HuH-7.5 (cell line): ENCODE data around the gene AQP1.

ENCODE experiments used
- DNase-seq: peaks from one replicate; pipeline ENCODE4 v3.0.0; 2011; ENCODE audit warnings: low spot score

AQP1 gene

DNA sequence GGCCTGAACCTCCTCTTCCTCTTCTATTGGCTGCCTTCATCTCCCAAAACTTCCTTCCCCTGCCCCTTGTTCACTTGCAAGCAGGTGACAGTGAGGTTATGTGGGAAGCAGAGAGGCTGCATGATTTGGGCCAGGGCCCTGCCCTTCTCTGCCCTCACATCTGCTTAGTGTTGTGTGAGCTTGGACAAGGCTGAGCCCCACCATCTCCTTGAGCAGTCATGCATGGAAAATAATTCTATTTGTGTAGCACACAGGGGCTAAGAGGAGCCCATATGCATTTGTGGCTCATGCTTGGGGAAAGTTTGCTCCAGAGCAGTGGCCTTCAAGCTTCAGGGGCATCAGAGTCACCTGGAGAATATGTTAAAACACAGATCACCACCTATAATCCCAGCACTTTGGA is 26.8 kb upstream of the AQP1 start:
- no peak for DNase-seq

DNA sequence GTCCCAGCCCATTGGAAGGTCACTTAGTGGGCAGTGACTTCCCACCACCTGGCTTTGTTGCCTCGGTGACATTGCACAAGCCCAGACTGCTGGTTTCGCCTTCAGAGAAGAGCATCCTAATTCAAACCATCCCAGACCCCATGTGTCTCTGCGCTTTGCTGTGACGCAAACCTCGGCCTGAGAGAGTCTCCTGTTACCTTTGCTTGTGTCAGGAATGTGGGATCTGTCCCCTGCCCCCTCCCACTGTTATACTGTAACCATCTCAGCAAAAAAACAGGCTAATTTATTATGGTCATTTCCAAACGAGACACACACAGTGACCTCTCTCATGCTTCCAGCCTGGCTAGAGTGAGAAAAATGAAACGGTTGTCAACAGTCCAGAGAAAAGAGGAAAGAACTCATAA is 25.0 kb upstream of the AQP1 start:
- no peak for DNase-seq

GRCh38 chr7:30887464-30887872 is 24.2 kb upstream of the AQP1 start:
- DNase-seq: no peak

GRCh38 chr7:30888747-30889146 is 22.9 kb upstream of the AQP1 start:
- no peak for DNase-seq

DNA sequence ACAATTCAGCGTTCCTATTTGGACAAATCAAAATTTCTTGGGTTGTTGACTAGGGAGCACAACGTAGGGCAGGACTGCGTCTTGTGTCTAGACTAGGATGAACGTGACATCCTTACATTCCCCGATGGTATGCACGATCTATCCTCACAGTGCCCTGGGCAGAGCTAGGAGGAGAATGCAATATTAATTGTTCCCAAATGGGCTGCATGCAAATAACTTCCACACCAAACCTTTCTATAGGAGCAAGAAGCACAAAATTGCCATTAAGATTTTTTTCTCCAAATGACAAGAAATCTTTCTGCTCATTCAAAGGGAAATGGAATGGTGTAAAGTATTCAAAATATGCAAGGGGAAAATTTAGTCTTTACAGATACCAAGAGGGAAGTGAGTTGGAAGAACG is 21.4 kb upstream of the AQP1 start:
- DNase-seq: no peak

DNA sequence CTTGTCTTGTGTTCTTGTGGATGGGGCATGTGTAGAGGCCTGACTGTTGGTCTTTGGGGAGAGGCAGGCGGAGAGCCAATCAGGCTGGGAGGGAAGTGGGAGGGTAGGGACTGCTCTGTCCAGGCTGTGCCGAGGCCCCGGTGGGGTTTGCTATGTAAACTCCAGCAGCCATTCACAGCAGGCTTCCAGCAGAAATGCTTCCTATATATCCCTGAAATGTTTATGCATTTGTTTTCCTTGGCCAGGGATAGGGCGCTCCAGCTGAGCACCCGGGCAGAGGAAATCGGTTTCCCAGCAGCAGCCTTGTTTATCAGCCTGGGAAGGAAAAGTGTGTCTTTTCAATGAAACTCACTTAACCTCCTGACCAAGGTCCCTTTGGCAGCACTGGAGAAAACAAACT is 18.3 kb upstream of the AQP1 start:
- no peak for DNase-seq

DNA sequence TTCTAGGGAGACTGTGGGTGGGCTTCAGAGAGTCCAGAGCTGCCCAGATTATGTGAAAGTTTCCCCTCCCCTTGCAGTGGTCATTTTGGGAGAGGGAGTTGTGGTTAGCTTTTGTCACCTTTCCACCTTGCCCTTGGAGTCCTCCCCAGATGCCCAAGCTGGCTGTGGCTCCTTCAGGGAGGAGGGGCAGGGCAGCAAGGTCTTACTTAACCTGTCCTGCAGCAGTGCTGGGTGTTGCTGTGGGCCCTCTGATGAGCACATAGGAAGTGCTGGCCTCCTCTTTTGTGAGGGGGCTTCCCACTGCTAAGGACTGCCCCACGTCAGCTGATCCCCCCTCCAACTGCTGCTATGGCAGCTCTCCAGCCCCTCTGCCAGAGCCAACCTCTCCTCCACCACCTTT is 17.6 kb upstream of the AQP1 start:
- DNase-seq: no peak

- no peak for DNase-seq
These were observed 16.6 kb upstream of the AQP1 start for GRCh38 chr7:30894866-30895605.

DNA sequence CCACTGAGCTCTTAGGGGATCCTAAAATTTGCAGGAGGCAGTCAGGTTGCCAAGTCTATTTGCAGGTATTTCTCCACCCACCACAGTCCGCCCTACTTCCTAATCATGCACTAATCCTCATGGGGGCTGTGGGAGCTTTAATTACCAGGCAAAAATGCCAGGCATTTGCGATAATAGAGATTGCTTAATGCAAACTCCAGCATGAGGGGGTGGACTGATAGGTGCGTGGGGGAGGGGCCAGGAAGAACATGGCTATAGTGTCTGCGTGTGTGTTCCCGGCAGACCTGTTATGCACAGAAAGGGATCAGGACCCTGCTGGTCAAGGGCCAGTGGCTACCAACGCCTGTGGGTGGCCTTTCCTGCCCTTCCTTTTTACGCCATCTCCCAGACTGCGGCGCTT is 15.6 kb upstream of the AQP1 start:
- no peak for DNase-seq

DNA sequence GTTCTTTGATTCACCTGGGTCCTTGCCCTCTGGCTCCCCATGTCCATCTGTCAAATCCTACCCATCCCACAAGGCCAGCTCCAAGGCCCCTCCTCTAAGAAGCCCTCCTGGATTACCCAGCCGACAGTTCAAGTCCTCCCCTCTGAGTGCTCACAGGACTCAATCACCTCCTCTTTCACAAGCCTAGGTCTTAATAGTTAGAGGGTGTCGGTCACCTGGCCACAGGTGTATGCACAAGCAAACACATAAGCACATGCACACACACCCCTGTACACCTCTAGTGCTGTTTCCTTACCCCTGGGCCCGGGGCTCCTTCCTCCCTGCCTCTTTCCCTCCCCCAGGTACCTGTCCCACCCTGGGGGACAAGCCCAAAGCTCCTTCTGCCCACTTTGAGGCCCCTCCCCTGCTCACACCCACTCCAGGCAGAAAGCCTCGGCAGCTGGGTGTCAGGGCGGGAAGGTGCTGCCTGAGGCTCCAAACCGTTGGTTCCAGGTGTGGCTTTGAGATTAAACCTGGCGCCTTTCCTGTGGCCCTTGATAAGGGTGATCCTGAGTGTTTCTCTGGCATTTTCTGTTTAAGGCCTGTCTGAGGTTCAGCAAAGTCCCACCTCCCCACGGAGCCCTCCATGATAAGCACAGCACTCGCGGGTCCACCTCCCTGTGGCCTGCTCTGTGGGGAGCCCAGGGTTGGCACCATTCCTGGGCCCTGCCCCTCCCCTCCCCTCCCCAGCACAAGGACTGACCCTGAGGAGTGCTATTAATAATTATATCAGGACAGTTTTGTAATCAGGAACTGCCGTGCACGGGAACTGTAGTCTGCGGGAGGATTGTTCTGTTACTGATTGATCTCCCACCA is 14.6 kb upstream of the AQP1 start:
- no peak for DNase-seq

- DNase-seq: no peak
These were observed 13.9 kb upstream of the AQP1 start for GRCh38 chr7:30897770-30898169.

DNA sequence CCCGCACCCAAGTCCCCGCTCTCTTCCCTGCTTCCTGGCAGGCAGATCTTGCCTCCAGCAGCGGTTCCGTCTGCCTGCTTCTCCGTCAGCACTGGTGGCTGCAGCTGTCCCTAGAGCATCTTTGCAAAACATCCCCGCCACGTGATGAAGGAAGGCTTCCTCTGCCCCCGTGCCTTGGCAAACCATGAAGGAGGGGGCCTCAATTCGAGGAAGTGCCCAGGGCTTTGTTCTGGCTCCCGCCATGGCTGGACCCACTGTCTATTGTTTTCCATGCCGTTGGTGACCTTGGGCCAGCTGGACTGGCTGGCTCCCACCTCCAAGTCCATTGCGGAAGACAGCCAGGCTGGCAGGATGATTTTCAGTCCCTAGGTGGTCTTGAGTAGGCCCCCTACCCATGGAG is 13.2 kb upstream of the AQP1 start:
- no peak for DNase-seq

GRCh38 chr7:30899066-30899465 is 12.6 kb upstream of the AQP1 start:
- no peak for DNase-seq

DNA sequence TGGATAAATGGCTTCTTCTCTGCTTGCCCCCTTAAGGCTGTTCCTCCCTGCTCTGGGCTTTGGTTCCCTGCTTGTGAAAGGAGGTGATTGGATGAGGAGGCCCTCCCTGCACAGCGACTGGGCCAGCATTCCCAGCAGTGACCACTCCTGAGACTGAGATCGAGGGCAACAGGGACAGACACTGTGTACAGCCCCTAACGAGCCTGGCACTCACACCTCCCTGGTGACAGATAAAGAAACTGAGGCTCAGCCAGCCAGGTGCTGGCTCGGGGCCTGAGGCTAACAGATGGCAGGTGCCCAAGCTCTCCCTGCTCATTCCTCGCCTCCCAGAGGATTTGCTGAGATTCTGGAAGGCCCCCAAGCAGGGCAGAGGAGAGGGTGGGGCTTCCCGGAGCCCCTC is 12.0 kb upstream of the AQP1 start:
- no peak for DNase-seq

DNA sequence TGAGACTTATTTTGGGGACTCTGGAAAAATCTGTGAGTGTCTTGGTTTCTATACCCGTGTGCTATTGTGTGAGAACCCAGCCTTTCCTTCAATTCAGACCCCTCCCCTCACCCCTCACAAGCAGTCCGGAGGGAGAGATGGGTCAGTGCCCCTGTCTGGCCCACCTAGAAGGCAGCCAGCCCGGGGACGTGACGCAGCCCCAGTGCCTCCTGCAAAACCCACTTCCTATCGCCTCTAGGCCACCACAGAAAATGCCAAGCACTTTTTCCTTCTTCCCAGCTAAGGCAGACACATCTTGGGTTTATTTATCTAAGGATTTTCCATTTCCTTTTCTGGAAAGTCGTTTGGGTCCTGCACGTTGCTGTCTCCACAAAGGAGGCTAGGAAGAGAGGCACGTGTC is 11.6 kb upstream of the AQP1 start:
- DNase-seq: no peak

GRCh38 chr7:30900803-30901362 is 10.8 kb upstream of the AQP1 start:
- DNase-seq: no peak

DNA sequence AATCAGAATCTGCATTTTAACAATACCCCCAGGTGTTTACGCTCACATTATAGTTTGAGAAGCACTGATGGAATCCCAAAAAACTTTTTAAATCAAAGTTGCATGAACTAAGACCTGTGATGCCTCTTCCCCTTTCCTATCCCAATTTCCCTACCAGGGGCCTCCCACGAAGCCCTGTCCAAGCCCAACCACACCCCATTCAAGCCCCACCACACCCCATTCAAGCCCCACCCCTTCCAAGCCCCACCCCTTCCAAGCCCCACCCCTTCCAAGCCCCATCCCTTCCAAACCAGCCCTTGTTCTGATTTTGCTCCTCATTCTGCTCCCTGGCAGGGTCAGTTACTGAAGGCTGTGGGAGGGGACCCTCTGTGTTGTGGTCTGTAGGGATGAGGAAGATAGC is 9.8 kb upstream of the AQP1 start:
- DNase-seq: no peak

DNA sequence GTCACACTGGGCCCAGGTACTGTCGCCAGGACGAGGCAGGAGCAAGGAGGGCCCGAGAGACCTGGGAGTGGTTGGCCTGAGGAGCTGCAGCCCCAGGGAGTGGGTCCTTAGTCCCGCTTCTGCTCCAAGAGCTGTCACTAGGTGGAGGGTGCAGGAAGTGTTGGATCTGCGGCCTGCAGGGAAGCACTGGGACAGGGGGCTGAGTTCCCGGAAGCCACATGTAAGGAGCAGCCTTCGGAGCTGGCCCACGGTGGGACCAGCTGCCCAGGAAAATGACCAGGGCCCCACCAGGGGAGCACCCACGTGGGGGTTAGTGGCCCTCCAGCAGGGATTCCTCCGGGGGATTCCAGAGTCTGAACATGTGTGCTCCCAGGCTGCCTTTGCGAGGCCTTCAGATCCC is 9.2 kb upstream of the AQP1 start:
- DNase-seq: no peak

GRCh38 chr7:30903146-30903545 is 8.5 kb upstream of the AQP1 start:
- no peak for DNase-seq

DNA sequence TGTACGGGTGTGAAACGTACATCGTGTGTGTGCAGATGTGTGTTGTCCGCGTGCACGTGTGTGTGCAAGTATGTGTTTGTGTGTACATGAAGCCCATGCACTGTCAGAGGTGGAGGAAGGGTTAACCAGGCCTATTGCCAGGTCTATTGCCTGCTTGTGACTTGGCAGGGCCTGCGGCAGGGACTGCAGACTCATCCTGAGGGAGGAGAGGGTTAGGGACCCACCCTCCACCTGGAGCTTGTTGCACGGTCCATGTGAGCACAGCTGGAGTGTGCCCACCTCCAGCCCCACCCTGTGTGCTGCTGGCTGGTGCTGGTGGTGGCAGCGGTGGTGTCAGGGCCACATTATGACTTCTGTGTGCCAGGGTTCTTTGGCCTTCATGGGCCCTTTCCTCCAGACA is 7.1 kb upstream of the AQP1 start:
- DNase-seq: no peak

DNA sequence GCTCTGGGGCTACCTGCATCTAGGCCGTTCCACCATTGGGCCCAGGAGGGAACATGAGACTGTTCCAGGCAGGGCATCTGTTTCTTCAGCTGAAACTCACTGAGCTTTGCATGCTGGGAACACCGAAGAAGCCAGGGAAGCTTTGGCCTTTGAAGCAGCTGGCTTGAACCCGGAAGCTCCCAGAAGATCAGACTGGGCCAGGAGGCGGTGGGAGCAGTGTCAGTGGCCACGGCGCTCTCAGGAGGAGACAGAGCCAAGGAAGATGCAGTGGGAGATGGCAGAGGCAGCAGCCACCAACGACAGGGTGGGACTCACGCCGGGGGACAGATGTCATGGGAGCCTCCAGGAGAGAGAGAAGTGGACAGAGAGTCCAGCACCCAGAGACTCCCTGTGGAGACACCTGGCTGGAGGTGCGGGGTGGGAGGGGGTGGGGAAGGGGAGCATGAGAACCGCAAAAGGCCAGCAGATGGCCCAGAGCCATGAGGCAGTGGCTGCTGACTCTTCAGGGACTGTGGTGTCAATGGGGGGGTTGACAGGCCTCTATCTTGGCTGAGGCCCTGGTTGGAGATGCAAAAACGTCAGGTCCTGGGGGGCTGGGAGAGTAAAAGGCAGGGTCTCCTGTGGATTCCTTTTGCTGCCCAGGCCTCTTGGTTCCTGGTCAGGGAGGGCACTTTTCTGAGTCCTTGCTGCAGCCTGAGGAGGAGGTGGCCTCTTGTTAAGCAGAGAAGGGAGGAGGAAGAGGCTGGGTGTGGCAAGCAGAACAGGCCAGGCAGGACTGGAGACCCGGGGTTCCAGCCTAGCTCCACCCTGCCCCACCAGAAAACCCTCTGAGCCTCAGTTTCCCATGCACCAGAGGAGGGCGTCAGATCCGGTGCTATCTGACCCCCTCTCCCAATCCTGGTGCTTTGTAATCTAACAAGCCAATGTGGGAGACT is 6.3 kb upstream of the AQP1 start:
- DNase-seq: no peak

- no peak for DNase-seq
These were observed 5.6 kb upstream of the AQP1 start for GRCh38 chr7:30906014-30906413.
